HG03045 (cell line): ENCODE data around the gene SYT8.
"Not testable (repeated sequence)": the region's sequence is repeated elsewhere in the genome, so short reads cannot be mapped to it uniquely, and the experiment has no call there.

Experiments used
- ATAC-seq: cut with Tn5 transposase; IDR thresholded peaks from one replicate; pipeline ENCODE4 v1.9.1; 2021; ENCODE audit warnings: mild to moderate bottlenecking, moderate library complexity; ENCODE audit not compliant: unreplicated experiment

The SYT8 gene

GRCh38 chr11:1882265-1883238, 47.8 kb downstream of the SYT8 start:
- ATAC-seq: peak; percentile 55

GRCh38 chr11:1883346-1884302, 48.8 kb downstream of the SYT8 start:
- no peak for ATAC-seq

- no peak for ATAC-seq
Measured at GRCh38 chr11:1884303-1884700, 49.5 kb downstream of the SYT8 start.

GRCh38 chr11:1886551-1886950, 51.8 kb downstream of the SYT8 start:
- not testable (repeated sequence) for ATAC-seq
